IMR-90 (cell line): ENCODE data around the gene AFMID. TPM values are rescaled to one million over a fixed set of nuclear protein-coding genes. Genes with fewer than 3 reads are reported as not detected.

Experiments used
- ATAC-seq: fragments of 200-7000 bp; cut with Tn5 transposase; 2 replicates; pipeline ENCODE4 v1.9.1; 2020; ENCODE audit warnings: low read depth, mild to moderate bottlenecking, moderate library complexity
- BruUV-seq: library from RNA; stranded (reverse); fragments of 400-500 nt; replicated peaks from 2 replicates; lab custom pipeline; 2021; lab: Mats Ljungman, UMichigan
- CTCF ChIA-PET: fragments of 300-600 bp; formaldehyde crosslinking; extraction: SDS; loops from one replicate; lab custom pipeline; 2021; ENCODE audit warnings: antibody characterized with exemption; lab: Yijun Ruan, JAX
- POLR2A ChIA-PET: fragments of 300-600 bp; sonication (Branson Sonifier 250); formaldehyde crosslinking; loops from one replicate; lab custom pipeline; 2022; ENCODE audit warnings: antibody characterized with exemption; ENCODE audit not compliant: unreplicated experiment; lab: Charles Lee
- DNase-seq: peaks from one replicate; pipeline ENCODE4 v3.0.0; 2013
- H2AFZ ChIP-seq: replicated peaks from 2 replicates; pipeline ENCODE3; 2013; ENCODE audit warnings: low read length, mild to moderate bottlenecking; ENCODE audit not compliant: poor library complexity
- H2AK5ac ChIP-seq: 2 replicates; pipeline ENCODE4 v1.6.1; 2013; ENCODE audit warnings: low read depth, low read length, inconsistent platforms
- H2AK9ac ChIP-seq: replicated peaks from 2 replicates; pipeline ENCODE3; 2013; ENCODE audit warnings: mild to moderate bottlenecking, low read depth, low read length, moderate library complexity; ENCODE audit not compliant: poor library complexity
- H2BK120ac ChIP-seq: 2 replicates; pipeline ENCODE4 v1.6.1; 2013; ENCODE audit warnings: low read depth, low read length, inconsistent platforms
- H2BK15ac ChIP-seq: 3 replicates; pipeline ENCODE4 v1.6.1; 2013; ENCODE audit warnings: low read depth, low read length, inconsistent platforms
- H2BK20ac ChIP-seq: 2 replicates; pipeline ENCODE4 v1.6.1; 2013; ENCODE audit warnings: low read depth, mild to moderate bottlenecking, inconsistent platforms, low read length, moderate library complexity
- H2BK5ac ChIP-seq: 2 replicates; pipeline ENCODE4 v1.6.1; 2013; ENCODE audit warnings: mild to moderate bottlenecking, low read depth, low read length, inconsistent platforms; ENCODE audit not compliant: poor library complexity, severe bottlenecking
- H3K14ac ChIP-seq: replicated peaks from 2 replicates; pipeline ENCODE4 v1.6.1; 2013; ENCODE audit warnings: low read depth, low read length, inconsistent platforms
- H3K18ac ChIP-seq: 2 replicates; pipeline ENCODE4 v1.6.1; 2013; ENCODE audit warnings: low read depth, low read length, control low read depth
- H3K23ac ChIP-seq: 2 replicates; pipeline ENCODE4 v1.6.1; 2013; ENCODE audit warnings: low read depth, low read length, inconsistent platforms
- H3K27ac ChIP-seq: 2 replicates; pipeline ENCODE4 v1.5.1; 2013; ENCODE audit warnings: mild to moderate bottlenecking, control low read depth, low read length; ENCODE audit not compliant: insufficient read depth
- H3K27me3 ChIP-seq: 2 replicates; pipeline ENCODE4 v1.6.1; 2013; ENCODE audit warnings: low read length; ENCODE audit not compliant: control insufficient read depth, insufficient read depth
- H3K36me3 ChIP-seq: 2 replicates; pipeline ENCODE4 v1.6.1; 2013; ENCODE audit warnings: low read length, mixed read lengths; ENCODE audit not compliant: control insufficient read depth, insufficient read depth
- H3K4ac ChIP-seq: 2 replicates; pipeline ENCODE4 v1.6.1; 2013; ENCODE audit warnings: low read depth, low read length, inconsistent platforms
- H3K4me1 ChIP-seq: 2 replicates; pipeline ENCODE4 v1.6.1; 2013; ENCODE audit warnings: low read length, mixed read lengths; ENCODE audit not compliant: control insufficient read depth, insufficient read depth
- H3K4me2 ChIP-seq: 2 replicates; pipeline ENCODE4 v1.6.1; 2013; ENCODE audit warnings: low read depth, mild to moderate bottlenecking, control low read depth, low read length, moderate library complexity
- H3K4me3 ChIP-seq: 2 replicates; pipeline ENCODE4 v1.5.1; 2013; ENCODE audit warnings: low read depth, mild to moderate bottlenecking, control low read depth, low read length, moderate library complexity; ENCODE audit not compliant: insufficient read depth
- H3K56ac ChIP-seq: 2 replicates; pipeline ENCODE4 v1.6.1; 2013; ENCODE audit warnings: low read length, inconsistent platforms; ENCODE audit not compliant: insufficient read depth; ENCODE audit errors: extremely low read depth
- H3K79me1 ChIP-seq, 2 experiments: 2 replicates each; pipeline ENCODE4 v1.6.1; 2013; ENCODE audit warnings: low read length in 2 of 2, inconsistent platforms in 1 of 2, low read depth in 1 of 2
- H3K9ac ChIP-seq: 2 replicates; pipeline ENCODE4 v1.6.1; 2013; ENCODE audit warnings: low read depth, low read length, control low read depth
- H3K9me1 ChIP-seq: 2 replicates; pipeline ENCODE4 v1.6.1; 2013; ENCODE audit warnings: low read length, inconsistent platforms; ENCODE audit not compliant: insufficient read depth
- H3K9me3 ChIP-seq: 2 replicates; pipeline ENCODE4 v1.6.1; 2013; ENCODE audit warnings: low read length; ENCODE audit not compliant: control insufficient read depth, insufficient read depth
- H4K20me1 ChIP-seq: 2 replicates; pipeline ENCODE4 v1.6.1; 2013; ENCODE audit warnings: low read length, inconsistent platforms; ENCODE audit not compliant: insufficient read depth
- H4K5ac ChIP-seq: 2 replicates; pipeline ENCODE4 v1.6.1; 2013; ENCODE audit warnings: mild to moderate bottlenecking, low read depth, low read length, control low read depth
- H4K8ac ChIP-seq, 2 experiments: 2 replicates each; pipeline ENCODE4 v1.6.1; 2013; ENCODE audit warnings: low read depth in 2 of 2, low read length in 2 of 2, control low read depth in 1 of 2, inconsistent platforms in 1 of 2
- H4K91ac ChIP-seq: 2 replicates; pipeline ENCODE4 v1.6.1; 2013; ENCODE audit warnings: low read depth, low read length, inconsistent platforms; ENCODE audit not compliant: insufficient read depth
- BHLHE40 ChIP-seq: fragments of 150-350 bp; IDR thresholded peaks from 2 replicates; pipeline ENCODE4 v1.6.1; 2016; ENCODE audit warnings: mild to moderate bottlenecking, low read depth, low read length
- CEBPB ChIP-seq: IDR thresholded peaks from 2 replicates; pipeline ENCODE4 v1.6.1; 2012; ENCODE audit warnings: low read depth, low read length, improper control_type of control experiment
- FOS ChIP-seq: fragments of 150-350 bp; IDR thresholded peaks from 2 replicates; pipeline ENCODE4 v1.6.1; 2016; ENCODE audit warnings: low read depth, low read length
- MAFK ChIP-seq: IDR thresholded peaks from 2 replicates; pipeline ENCODE4 v1.6.1; 2012; ENCODE audit warnings: low read depth, low read length, improper control_type of control experiment
- MAZ ChIP-seq: IDR thresholded peaks from 2 replicates; pipeline ENCODE4 v1.6.1; 2012; ENCODE audit warnings: low read depth, mild to moderate bottlenecking, low read length, improper control_type of control experiment, moderate library complexity, borderline replicate concordance
- MXI1 ChIP-seq: IDR thresholded peaks from 2 replicates; pipeline ENCODE4 v1.6.1; 2012; ENCODE audit warnings: low read depth, mild to moderate bottlenecking, low read length, moderate library complexity, borderline replicate concordance
- NFE2L2 ChIP-seq: fragments of 150-350 bp; IDR thresholded peaks from 2 replicates; pipeline ENCODE4 v1.6.1; 2016; ENCODE audit warnings: low read depth, mild to moderate bottlenecking, low read length
- RCOR1 ChIP-seq: IDR thresholded peaks from 2 replicates; pipeline ENCODE4 v1.6.1; 2012; ENCODE audit warnings: mild to moderate bottlenecking, low read length, improper control_type of control experiment; ENCODE audit not compliant: insufficient replicate concordance
- WGBS, 2 experiments: methylation state at CpG; one replicate each; pipeline versions ENCODE4 v1.1.5 to v1.1.7; 2013; ENCODE audit warnings: missing lambda C conversion rate in 2 of 2; ENCODE audit not compliant: insufficient read length in 1 of 2; ENCODE audit errors: extremely low coverage in 2 of 2; 5-methylcytosine and 5-hydroxymethylcytosine counted together
- dilution Hi-C: fragments of 300-500 bp; cut with HindIII; formaldehyde crosslinking; loops from one replicate; pipeline ENCODE4 v1.14.3; 2018; ENCODE audit warnings: low sequenced_read_pairs; ENCODE audit not compliant: unreplicated experiment
- in situ Hi-C: fragments of 300-500 bp; cut with MboI; formaldehyde crosslinking; loops from 3 replicates; pipeline ENCODE4 v1.14.3; 2019; ENCODE audit warnings: low sequenced_read_pairs, inconsistent platforms, mixed read lengths
- intact Hi-C: fragments of 100-400 bp; cut with micrococcal nuclease; formaldehyde crosslinking; loops from 2 replicates; pipeline ENCODE4 v1.10.0; 2022
- polyA plus RNA-seq, 3 experiments: library from polyadenylated mRNA; depleted of rRNA; stranded (reverse); fragments of >200 nt; gene quantifications; 2 replicates each; pipeline ENCODE4 v1.2.3, GENCODE V29; 2012; ENCODE audit warnings: low replicate concordance in 1 of 3
- total RNA-seq: library from RNA; depleted of rRNA; stranded (reverse); fragments of >200 nt; gene quantifications from 2 replicates; pipeline ENCODE4 v1.2.3, GENCODE V29; 2012
- TF ChIP-seq, protein P1 (sequence below): conservative IDR thresholded peaks from 2 replicates; pipeline ENCODE4 v1.5.1; 2012; ENCODE audit warnings: mild to moderate bottlenecking, low read depth, low read length, improper control_type of control experiment
- TF ChIP-seq, protein P2 (sequence below): fragments of 150-350 bp; IDR thresholded peaks from 2 replicates; pipeline ENCODE4 v1.6.1; 2016; ENCODE audit warnings: low read depth, mild to moderate bottlenecking, low read length, moderate library complexity, borderline replicate concordance

Gene AFMID
- total and polyA plus RNA-seq, 2 of the 4 experiments (the other 2 are of a cell fraction): 41.0 to 65.1 TPM

DNA sequence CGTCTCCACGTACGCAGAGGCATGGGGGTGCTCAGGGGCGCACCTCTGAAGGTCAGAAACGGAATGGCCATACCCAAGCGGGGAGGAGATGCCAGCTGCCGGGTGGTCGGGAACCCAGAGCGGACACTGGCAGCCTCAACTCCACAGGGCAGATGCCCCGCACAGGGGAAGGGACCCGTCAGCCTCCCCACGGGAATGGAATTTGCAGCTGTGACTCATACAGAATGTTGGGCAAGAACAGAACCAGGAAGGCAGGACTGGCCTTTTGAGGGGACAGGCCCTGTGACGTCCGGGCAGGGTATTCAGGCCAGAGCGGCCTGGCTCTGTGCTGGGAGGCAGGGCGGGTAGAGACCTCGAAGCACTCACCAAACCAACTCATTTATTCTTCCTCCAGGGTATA lies 7.8 kb upstream of the AFMID start:
- Histone ChIP-seq H4K20me1 (0 out of 2 replicates have a peak, but pooled peaks cover 5% of the 10 kb centered on the region), H3K14ac (peak overlapping the region; percentile 25; the same call in 1 of the 2 replicates), H2AK9ac (peak overlapping the region; percentile 68), H4K5ac (peak overlapping the region; percentile 88; the same call in 1 of the 2 replicates), H3K4ac (peak overlapping the region; percentile 63), H3K27me3 (no peaks in the 10 kb centered on the region), H3K4me1 (peaks cover 13% of the 10 kb centered on the region), H3K36me3 (no peaks in the 10 kb centered on the region; the same call in 1 of the 2 replicates), H3K4me2 (no peak overlapping the region), H3K79me1 (peaks cover 8 to 56% of the 10 kb centered on the region in 2 experiments; a peak in 3 of 4 replicates), H3K9me1 (peaks cover 9% of the 10 kb centered on the region; the same call in 1 of the 2 replicates), H2AFZ (peak overlapping the region; percentile 77), H2AK5ac (peak overlapping the region; percentile 56; the same call in 1 of the 2 replicates), H3K4me3 (no peak overlapping the region), H3K27ac (no peak overlapping the region), H3K18ac (no peak overlapping the region), H2BK120ac (peak overlapping the region; percentile 86; the same call in 1 of the 2 replicates), H3K9me3 (no peaks in the 10 kb centered on the region), H4K91ac (peak overlapping the region; percentile 43), H2BK20ac (peak overlapping the region; percentile 69; the same call in 1 of the 2 replicates), H3K23ac (no peak overlapping the region), H3K9ac (no peak overlapping the region), H3K56ac (no peak overlapping the region), H4K8ac (peak overlapping the region in 1 of 2 experiments; percentile 90; a peak in 2 of 4 replicates), H2BK5ac (peak overlapping the region; percentile 64), H2BK15ac (no peak overlapping the region)
- in situ Hi-C loops (loop anchor here (5.0 kb wide), 1 partner anchor 67 kb away; no protein-coding TSS in a partner anchor), dilution Hi-C loops (no loop called here), intact Hi-C loops (no loop called here)
- DNase-seq (peak; percentile 74), ATAC-seq (peak; percentile 63)
- no TSS peak for BruUV-seq
- 81% methylated on average over 12 of the region's 17 CpGs; no CpG with 5 or more reads in 1 of the 2 experiments for WGBS, 2 experiments
- no peak for TF ChIP-seq MAFK
- TF ChIP-seq MAZ: no peak
- no peak for TF ChIP-seq NFE2L2
- TF ChIP-seq, protein P1, sequence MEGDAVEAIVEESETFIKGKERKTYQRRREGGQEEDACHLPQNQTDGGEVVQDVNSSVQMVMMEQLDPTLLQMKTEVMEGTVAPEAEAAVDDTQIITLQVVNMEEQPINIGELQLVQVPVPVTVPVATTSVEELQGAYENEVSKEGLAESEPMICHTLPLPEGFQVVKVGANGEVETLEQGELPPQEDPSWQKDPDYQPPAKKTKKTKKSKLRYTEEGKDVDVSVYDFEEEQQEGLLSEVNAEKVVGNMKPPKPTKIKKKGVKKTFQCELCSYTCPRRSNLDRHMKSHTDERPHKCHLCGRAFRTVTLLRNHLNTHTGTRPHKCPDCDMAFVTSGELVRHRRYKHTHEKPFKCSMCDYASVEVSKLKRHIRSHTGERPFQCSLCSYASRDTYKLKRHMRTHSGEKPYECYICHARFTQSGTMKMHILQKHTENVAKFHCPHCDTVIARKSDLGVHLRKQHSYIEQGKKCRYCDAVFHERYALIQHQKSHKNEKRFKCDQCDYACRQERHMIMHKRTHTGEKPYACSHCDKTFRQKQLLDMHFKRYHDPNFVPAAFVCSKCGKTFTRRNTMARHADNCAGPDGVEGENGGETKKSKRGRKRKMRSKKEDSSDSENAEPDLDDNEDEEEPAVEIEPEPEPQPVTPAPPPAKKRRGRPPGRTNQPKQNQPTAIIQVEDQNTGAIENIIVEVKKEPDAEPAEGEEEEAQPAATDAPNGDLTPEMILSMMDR: no peak
- peak; percentile 73 for TF ChIP-seq FOS
- peak; percentile 97 for TF ChIP-seq CEBPB
- TF ChIP-seq, protein P2, sequence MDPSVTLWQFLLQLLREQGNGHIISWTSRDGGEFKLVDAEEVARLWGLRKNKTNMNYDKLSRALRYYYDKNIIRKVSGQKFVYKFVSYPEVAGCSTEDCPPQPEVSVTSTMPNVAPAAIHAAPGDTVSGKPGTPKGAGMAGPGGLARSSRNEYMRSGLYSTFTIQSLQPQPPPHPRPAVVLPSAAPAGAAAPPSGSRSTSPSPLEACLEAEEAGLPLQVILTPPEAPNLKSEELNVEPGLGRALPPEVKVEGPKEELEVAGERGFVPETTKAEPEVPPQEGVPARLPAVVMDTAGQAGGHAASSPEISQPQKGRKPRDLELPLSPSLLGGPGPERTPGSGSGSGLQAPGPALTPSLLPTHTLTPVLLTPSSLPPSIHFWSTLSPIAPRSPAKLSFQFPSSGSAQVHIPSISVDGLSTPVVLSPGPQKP: no peak
- no peak for TF ChIP-seq MXI1
- no peak for TF ChIP-seq RCOR1
- no peak for TF ChIP-seq BHLHE40
- ChIA-PET POLR2A (no interaction called here), CTCF (no interaction called here)
